ENCODE results near the gene CGGBP1.
A peak's percentile ranks its signal among the peaks of the same experiment; 100 is the strongest.
"Not testable (repeated sequence)": the region's sequence is repeated elsewhere in the genome, so short reads cannot be mapped to it uniquely, and the experiment has no call there.

The CGGBP1 gene

DNA sequence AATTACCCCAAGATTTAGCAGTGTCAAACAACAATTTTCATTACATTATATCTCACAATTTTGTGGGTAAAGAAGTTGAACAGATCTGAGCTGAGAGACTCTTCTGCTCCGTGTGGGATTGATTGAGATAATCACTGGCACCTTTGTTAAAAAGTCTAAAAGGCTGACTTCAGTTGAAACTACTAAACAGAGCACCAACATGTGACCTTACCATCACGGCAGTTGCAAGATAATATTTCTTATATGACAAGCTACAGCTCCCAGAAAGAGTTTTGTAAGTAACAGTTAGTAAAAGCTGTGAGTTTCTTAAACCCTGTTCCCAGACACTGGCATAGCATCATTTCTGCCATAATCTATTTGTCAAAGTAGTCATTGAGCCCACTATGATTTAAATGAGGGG, 25.0 kb downstream of the CGGBP1 start:
- no peak for DNase-seq

DNA sequence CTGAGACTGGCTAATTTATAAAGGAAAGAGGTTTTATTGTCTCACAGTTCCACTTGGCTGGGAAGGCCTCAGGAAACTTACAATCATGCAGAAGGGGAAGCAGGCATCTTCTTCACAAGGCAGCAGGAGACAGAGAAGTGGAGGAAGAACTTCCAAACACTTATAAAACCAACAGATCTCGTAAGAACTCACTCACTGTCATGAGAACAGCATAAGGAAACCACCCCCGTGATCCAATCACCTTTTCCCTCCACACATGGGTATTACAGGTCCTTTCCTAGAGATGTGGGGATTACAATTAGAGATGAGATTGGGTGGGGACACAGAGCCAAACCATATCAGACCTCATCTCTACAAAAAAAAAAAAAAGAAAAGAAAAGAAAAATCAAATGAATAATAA, 25.7 kb downstream of the CGGBP1 start:
- no peak for DNase-seq

DNA sequence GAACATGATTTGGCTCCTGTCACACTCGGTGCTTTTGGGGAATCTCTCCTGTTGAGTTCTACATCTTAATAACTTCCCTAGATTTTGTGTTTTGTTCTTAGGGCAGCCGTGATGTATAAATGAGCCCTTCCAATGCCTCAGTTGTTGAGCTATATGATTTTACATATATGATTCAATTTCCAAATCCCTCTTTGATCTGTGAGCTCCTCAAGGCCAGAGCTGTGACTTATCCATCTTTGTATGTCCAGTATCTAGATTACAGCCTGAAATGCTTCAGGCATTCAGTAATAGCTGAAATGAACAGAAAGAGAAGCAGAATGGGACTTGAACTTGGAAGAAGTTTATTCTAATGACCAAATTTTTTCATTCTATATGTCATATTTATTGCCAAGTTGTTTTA, 26.6 kb downstream of the CGGBP1 start:
- DNase-seq, result no peak

- peak; percentile 20 for DNase-seq
Observed at GRCh38 chr3:88031642-88032077, 27.1 kb downstream of the CGGBP1 start.

DNA sequence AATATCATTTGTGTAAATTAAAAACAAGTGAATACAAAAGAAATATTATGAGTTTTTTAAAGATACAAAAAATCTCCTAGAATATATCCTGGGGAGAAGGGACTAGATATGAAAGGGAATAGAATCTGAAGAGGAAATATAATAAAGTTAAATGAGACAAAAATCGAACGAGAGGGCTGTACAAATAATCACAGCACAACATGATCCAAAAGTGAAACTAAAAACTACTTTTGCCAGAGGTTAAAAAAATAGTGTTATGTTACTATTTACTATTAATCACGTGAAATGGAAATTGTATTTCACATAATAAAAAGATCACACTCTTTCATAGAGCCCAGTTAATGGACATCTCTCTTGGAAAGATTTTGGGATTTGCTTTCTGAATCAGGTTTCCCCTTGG, 28.6 kb downstream of the CGGBP1 start:
- no peak for DNase-seq

DNA sequence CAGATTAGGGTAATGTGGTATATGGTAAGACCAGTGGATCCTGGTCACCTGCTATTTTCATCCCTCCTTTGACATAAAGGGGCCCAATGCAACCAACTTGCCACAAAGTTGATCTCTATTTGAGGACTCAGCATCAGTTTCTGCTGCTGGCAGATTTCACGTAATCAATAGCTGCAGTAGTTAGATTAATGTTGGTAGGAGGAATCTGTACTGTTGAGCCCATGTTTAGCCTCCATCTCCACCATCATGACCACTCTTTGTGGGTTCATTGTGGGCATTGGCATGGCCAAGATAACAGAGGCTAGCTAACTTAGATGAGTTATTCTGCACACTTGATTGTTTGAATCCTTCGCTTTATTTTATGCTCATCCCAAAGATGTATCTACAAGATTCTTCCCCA, 29.9 kb downstream of the CGGBP1 start:
- no peak for DNase-seq

DNA sequence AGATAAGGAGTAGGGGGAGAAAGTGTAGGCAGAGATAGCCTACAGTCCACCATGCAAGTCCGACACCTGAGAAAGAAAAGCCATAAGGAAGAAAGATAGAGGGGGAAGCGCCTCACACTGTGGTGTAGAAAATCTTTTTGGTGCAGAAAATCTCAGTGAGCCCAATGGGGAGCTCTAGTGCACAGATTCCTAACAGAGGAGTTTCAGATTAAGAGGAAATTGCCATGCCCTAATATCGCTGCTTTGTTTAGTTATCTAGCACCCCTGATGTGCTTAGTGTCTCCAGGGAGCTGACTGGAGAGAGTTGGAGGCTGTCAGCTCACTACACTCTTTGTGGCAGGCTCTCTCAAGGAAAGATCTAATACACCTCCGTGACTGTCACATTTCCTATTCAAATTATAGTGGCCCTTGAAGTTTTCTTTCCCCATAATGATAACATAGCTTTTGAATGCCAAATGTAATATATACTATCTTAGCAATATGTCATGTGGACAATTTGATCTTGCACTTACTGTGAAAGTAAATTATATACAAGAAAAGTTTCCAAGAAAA, 33.7 kb downstream of the CGGBP1 start:
- DNase-seq, result no peak

GRCh38 chr3:88019024-88019423, 39.8 kb downstream of the CGGBP1 start:
- no peak for DNase-seq

GRCh38 chr3:88015656-88016055, 43.1 kb downstream of the CGGBP1 start:
- not testable (repeated sequence) for DNase-seq

DNA sequence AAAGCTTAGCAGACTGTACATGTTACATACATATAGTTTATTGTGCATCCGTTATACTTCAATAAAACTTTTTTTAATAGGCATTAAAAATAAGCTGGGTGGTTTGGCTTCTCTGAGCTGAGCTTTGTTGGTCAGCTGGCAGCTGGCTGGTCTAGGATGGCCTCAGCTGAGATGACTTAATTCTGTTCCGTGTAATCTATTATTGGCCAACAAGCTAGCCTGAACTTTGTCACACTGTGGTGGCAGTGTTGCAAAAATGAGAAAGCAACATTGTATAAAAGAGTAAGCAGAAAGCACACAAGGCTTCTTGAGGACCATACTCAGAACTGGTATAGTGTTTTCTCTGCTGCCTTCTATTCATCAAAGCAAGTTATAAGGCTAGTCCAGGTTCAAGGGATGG, 45.2 kb downstream of the CGGBP1 start:
- DNase-seq, result no peak

- no peak for DNase-seq
Observed at GRCh38 chr3:88010810-88011209, 48.0 kb downstream of the CGGBP1 start.

- no peak for DNase-seq
Observed at GRCh38 chr3:88009066-88009465, 49.7 kb downstream of the CGGBP1 start.

GRCh38 chr3:88005066-88005465, 53.7 kb downstream of the CGGBP1 start:
- no peak for DNase-seq

DNA sequence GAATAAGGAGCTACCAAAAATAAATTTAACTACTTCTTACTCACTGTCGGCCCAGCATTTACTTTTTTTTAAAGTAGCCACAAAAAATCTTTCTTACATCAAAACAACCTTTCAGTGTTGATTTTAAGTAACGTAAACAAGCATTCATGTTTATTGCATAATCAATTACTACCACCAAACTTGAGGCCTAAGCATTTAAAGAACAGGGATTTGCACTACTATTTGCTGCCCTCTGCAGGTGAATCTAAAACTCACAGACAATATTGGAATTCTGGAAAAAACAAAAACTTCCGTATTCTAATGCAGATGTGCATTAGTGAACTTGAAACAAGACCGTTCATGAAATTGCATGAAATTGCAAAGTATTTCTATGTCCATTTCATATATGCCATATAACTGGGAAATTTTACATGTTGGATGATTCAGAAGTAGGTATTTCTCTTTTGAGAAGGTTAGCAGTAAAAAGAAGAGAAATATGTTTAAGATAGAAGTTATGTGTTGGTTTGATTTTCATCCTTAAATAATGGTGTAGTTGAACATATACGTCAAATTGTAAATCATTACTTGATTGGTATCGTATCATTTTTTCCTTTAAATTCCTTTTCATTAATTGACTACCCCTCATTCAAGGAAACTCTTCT, 55.6 kb downstream of the CGGBP1 start:
- DNase-seq, result peak; percentile 25

DNA sequence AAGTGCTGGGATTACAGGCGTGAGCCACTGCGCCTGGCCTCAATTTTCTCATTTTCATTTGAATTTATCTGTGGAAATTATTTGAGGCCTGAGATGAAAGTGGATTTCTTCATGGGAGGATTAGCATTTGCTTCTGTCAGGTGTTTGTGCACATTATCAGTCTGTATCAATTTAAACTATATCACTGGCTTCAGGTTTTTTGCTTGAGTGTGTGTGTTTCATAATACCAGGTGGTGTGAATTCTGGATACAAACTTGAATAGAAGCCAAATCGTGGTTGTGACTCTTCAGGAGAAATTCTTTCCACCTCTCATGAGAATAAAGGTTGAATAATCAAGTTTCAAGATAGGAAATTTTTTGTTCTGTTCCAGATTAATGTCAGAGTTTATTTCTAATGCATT, 56.4 kb downstream of the CGGBP1 start:
- DNase-seq, result no peak
